ENCODE results near the gene ATG4B.

The ATG4B gene

GRCh38 chr2:241615041-241615440 is 22.5 kb upstream of the ATG4B start:
- no peak for DNase-seq (ENCODE audit: low read depth)
- TF ChIP-seq CTCF (conservative IDR thresholded peaks at IDR 0.05; ENCODE audit: low read depth, low read length) = no peak
- no peak overlapping the region for H3K4me3 ChIP-seq (ENCODE audit: low read length)

- H3K4me3 ChIP-seq (ENCODE audit: low read length) = no peak overlapping the region
- no peak for TF ChIP-seq CTCF (conservative IDR thresholded peaks at IDR 0.05; ENCODE audit: low read depth, low read length)
- no peak for DNase-seq (ENCODE audit: low read depth)
Observed at GRCh38 chr2:241615522-241616052, 21.9 kb upstream of the ATG4B start.

GRCh38 chr2:241616168-241617125 is 21.0 kb upstream of the ATG4B start:
- no peak for DNase-seq (ENCODE audit: low read depth)
- H3K4me3 ChIP-seq (ENCODE audit: low read length) = no peak overlapping the region
- no peak for TF ChIP-seq CTCF (conservative IDR thresholded peaks at IDR 0.05; ENCODE audit: low read depth, low read length)

- H3K4me3 ChIP-seq (ENCODE audit: low read length) = no peak overlapping the region
- no peak for TF ChIP-seq CTCF (conservative IDR thresholded peaks at IDR 0.05; ENCODE audit: low read depth, low read length)
- no peak for DNase-seq (ENCODE audit: low read depth)
Observed at GRCh38 chr2:241617431-241618154, 19.9 kb upstream of the ATG4B start.

GRCh38 chr2:241618296-241618805 is 19.1 kb upstream of the ATG4B start:
- DNase-seq (ENCODE audit: low read depth) = no peak
- no peak overlapping the region for H3K4me3 ChIP-seq (ENCODE audit: low read length)
- TF ChIP-seq CTCF (conservative IDR thresholded peaks at IDR 0.05; ENCODE audit: low read depth, low read length) = no peak

- TF ChIP-seq CTCF (conservative IDR thresholded peaks at IDR 0.05; ENCODE audit: low read depth, low read length) = no peak
- no peak for DNase-seq (ENCODE audit: low read depth)
Observed at GRCh38 chr2:241618829-241619228, 18.7 kb upstream of the ATG4B start.

More at GRCh38 chr2:241618829-241619228, 18.7 kb upstream of the ATG4B start:
- no peak overlapping the region for H3K4me3 ChIP-seq (ENCODE audit: low read length)

Data from retinal pigment epithelial cell (primary cell).